Measurements from ENCODE around the gene SEMA5B.

DNA sequence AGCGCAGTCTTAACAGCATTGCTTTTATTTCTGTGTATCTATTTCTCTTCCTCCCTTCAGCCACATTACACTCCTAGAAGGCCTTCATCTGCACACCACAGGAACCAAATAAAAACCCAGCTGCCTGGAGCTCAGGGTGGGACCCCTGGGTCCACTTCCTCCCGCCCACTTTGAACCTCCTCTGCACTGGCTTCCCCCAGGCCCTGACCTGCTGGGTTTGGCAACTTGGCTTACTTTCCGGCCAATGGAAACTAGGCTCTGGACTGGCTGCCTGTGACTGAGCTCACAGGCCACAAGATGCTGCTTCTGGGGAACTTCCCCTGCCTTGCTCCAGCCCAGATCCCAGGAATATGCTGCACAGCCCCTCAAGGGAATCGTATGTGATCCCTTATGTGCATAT is 89.8 kb downstream of the SEMA5B start:
- TF ChIP-seq TEAD4 (IDR thresholded peaks at IDR 0.05) (no peak), FOXM1 (IDR thresholded peaks at IDR 0.05; ENCODE audit: borderline replicate concordance, low read depth) (no peak), TCF12 (IDR thresholded peaks at IDR 0.05; ENCODE audit: low read depth) (no peak), YY1 (IDR thresholded peaks at IDR 0.05; ENCODE audit: low read depth) (no peak), RAD21 (IDR thresholded peaks at IDR 0.05; ENCODE audit: low read depth) (no peak), CEBPB (IDR thresholded peaks at IDR 0.05) (no peak), EP300 (IDR thresholded peaks at IDR 0.05; ENCODE audit: borderline replicate concordance) (no peak), TAF1 (IDR thresholded peaks at IDR 0.05; ENCODE audit: low read depth) (no peak)
- TF ChIP-seq, protein P1, sequence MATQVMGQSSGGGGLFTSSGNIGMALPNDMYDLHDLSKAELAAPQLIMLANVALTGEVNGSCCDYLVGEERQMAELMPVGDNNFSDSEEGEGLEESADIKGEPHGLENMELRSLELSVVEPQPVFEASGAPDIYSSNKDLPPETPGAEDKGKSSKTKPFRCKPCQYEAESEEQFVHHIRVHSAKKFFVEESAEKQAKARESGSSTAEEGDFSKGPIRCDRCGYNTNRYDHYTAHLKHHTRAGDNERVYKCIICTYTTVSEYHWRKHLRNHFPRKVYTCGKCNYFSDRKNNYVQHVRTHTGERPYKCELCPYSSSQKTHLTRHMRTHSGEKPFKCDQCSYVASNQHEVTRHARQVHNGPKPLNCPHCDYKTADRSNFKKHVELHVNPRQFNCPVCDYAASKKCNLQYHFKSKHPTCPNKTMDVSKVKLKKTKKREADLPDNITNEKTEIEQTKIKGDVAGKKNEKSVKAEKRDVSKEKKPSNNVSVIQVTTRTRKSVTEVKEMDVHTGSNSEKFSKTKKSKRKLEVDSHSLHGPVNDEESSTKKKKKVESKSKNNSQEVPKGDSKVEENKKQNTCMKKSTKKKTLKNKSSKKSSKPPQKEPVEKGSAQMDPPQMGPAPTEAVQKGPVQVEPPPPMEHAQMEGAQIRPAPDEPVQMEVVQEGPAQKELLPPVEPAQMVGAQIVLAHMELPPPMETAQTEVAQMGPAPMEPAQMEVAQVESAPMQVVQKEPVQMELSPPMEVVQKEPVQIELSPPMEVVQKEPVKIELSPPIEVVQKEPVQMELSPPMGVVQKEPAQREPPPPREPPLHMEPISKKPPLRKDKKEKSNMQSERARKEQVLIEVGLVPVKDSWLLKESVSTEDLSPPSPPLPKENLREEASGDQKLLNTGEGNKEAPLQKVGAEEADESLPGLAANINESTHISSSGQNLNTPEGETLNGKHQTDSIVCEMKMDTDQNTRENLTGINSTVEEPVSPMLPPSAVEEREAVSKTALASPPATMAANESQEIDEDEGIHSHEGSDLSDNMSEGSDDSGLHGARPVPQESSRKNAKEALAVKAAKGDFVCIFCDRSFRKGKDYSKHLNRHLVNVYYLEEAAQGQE (IDR thresholded peaks at IDR 0.05; ENCODE audit: low read depth) = no peak
- TF ChIP-seq, protein P2, sequence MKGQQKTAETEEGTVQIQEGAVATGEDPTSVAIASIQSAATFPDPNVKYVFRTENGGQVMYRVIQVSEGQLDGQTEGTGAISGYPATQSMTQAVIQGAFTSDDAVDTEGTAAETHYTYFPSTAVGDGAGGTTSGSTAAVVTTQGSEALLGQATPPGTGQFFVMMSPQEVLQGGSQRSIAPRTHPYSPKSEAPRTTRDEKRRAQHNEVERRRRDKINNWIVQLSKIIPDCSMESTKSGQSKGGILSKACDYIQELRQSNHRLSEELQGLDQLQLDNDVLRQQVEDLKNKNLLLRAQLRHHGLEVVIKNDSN (IDR thresholded peaks at IDR 0.05) = no peak
- TF ChIP-seq, protein P3, sequence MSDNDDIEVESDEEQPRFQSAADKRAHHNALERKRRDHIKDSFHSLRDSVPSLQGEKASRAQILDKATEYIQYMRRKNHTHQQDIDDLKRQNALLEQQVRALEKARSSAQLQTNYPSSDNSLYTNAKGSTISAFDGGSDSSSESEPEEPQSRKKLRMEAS (IDR thresholded peaks at IDR 0.05) = no peak

Data from Ishikawa (cell line).